HG03520 (cell line): Measurements from ENCODE around the gene SLC30A1.

Source experiments
- ATAC-seq: cut with Tn5 transposase; IDR thresholded peaks from one replicate; pipeline ENCODE4 v1.9.1; 2021; ENCODE audit warnings: mild to moderate bottlenecking, moderate library complexity; ENCODE audit not compliant: unreplicated experiment

Gene SLC30A1

GRCh38 chr1:211527006-211527405, 52.0 kb downstream of the SLC30A1 start:
- ATAC-seq = no peak

DNA sequence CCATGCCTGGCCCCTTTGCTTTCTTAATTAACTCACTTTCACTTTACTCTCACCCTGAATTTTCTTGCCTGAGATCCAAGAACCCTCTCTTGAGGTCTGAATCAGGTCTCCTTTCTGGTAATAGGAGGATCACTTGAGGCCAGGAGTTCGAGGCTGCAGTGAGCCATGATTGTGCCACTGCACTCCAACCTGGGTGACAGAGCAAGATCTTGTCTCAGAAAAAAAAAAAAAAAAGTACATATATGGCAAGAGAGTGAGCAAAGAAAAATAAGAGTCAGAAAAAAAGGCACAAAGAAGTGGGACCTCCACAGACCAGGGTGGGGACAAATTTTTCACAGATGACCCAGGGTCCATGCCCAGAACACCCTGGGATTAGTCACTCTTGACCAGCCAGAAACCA, 52.9 kb downstream of the SLC30A1 start:
- ATAC-seq = no peak

- ATAC-seq = no peak
These were observed 53.8 kb downstream of the SLC30A1 start for GRCh38 chr1:211525101-211525676.

GRCh38 chr1:211524521-211524920, 54.4 kb downstream of the SLC30A1 start:
- no peak for ATAC-seq

DNA sequence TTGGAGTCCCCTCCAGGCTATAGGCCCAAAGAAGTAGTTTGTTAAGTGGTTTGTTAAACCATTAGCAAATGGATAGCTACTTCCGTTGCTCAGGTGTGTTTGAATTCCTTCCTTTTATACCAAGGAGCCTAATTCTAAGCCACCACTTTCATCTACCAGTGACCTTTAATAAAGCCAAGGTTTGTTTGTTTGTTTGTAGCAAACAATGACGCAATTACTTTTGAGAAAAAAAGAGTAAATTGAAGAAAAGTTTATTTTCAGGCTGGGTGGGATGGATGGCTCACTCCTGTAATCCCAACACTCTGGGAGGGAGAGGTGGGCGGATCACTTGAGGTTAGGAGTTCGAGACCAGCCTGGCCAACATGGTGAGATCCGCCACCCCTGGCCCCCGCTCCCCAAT, 56.2 kb downstream of the SLC30A1 start:
- no peak for ATAC-seq
